HG03139 (cell line): ENCODE measurements around the gene CAMK2N1.

Experiments
- ATAC-seq: cut with Tn5 transposase; IDR thresholded peaks from one replicate; pipeline ENCODE4 v1.9.1; 2021; ENCODE audit not compliant: unreplicated experiment

The CAMK2N1 gene

DNA sequence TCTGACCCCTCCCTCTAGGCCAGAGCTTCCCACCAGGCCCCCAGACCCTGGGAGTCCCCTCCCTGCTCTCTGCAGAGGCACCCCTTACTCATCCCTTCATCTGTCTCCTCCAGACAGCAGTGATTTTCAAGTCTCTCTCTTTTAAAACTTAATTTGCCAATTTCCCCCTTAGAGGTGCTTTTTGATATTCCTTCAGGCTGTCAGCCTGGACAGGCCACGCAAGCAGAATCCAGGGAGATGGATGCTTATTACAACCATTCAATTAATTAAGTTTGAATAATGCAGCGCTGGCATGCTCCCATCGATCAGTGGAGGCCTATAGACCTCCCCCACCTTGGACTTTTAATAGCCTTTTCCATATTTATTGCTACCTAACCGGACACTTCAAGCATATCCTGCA is 6.2 kb downstream of the CAMK2N1 start:
- ATAC-seq = no peak

GRCh38 chr1:20478057-20478635 is 7.9 kb downstream of the CAMK2N1 start:
- no peak for ATAC-seq

DNA sequence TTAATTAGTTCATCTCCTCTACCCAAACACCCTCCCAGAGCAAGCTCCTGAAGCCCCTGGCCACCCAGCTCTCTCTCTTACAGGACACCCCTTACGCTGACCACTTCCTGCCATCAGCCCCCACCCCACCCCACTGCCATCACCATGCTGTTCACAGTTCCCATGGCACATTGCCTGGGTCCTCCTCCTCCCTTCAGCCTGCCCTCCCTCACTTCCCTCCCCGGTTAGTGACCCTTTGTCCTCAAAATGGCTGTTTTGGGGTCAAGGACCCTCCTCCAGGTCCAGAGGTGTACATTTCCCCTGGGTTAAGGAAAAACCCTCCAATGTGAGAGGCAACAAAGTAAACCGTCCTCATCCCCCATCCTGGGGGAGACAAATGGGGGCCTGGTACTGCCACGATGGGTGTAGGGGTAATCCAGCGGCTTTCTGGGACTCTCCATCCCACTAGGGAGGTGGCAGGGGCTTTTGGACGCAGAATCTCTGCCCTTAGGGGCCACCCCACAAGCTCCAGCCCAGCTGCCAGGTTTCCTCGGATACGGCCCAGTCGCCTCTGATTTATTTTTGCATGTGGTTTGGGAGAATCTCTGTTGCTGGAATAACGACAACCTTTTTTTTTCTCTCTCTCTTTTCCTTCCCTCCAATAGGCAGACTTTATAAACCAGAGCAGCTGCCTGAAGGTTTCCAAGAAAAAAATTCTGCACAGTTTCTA is 8.5 kb downstream of the CAMK2N1 start:
- ATAC-seq = no peak

GRCh38 chr1:20476265-20477038 is 9.6 kb downstream of the CAMK2N1 start:
- ATAC-seq = no peak

DNA sequence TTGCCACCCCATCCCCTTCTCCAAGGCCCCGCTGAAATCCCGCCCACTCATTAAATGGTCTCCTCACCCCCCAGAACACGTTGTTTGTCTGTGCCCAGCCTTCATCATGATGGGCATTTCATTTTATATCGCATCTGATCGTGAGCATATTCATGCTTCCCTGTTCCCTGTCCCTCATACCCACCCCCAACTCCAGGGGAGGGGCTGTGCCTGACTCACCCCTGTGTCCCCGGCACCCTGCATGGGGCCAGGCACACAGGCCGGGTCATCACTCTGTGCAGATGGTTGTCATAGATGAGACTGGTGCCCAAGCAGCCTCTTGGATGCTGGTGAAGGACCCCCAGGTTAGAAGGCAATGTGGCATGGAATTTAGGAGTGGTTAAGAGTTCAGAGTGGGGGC is 11.0 kb downstream of the CAMK2N1 start:
- ATAC-seq = no peak

DNA sequence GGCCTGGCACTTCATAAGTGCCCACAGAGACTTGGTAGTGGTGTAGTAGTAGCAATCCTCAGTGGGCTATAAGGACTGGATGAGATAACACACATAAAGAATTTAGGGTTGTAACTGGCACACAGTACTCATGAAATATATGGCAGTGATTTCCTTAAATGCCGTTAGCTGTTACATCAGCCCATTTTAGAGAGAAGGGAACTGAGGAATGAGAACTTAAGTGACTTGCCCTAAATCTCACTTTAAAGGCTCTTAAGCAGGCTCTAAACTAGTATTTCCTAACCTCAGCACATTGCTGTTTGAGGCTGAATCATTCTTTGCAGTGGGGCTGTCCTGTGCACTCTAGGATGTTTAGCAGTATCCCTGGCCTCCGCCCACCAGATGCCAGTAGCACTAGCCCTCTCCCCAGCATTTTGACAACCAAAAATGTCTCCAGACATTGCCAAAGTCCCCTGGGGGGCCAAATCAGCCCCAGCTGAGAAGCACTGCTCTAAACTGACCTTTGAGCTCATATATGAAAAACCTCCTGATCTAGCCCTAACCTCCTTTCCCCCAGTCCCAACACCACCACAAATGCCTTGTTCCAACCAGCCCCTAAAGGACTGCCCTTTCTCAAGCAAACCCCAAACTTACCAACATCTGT is 11.6 kb downstream of the CAMK2N1 start:
- no peak for ATAC-seq

GRCh38 chr1:20473894-20474293 is 12.1 kb downstream of the CAMK2N1 start:
- no peak for ATAC-seq

- ATAC-seq = no peak
Observed at GRCh38 chr1:20472860-20473711, 12.9 kb downstream of the CAMK2N1 start.

GRCh38 chr1:20472121-20472520 is 13.9 kb downstream of the CAMK2N1 start:
- ATAC-seq = no peak

DNA sequence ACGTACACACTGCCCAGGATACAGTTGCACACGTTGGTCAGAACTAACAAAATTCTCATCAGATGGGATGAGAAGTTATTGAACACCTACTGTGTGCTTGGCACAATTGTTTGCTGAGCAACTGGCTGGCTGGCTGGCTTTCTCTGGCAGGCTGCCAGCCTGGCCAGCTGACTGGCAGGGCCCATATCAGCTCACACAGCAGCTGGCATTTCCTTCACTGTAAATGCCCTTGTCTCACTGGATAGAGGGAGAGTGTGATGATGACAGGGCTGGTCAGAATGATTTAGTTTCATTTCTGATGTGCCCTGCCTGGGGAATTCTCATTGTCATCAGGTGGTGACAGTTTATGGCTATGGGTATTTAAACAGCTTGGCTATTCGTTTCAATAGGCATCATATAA is 15.8 kb downstream of the CAMK2N1 start:
- ATAC-seq = no peak

GRCh38 chr1:20469406-20470076 is 16.5 kb downstream of the CAMK2N1 start:
- no peak for ATAC-seq

- ATAC-seq = no peak
Observed at GRCh38 chr1:20466273-20466672, 19.7 kb downstream of the CAMK2N1 start.

- ATAC-seq = no peak
Observed at GRCh38 chr1:20465187-20465586, 20.8 kb downstream of the CAMK2N1 start.

DNA sequence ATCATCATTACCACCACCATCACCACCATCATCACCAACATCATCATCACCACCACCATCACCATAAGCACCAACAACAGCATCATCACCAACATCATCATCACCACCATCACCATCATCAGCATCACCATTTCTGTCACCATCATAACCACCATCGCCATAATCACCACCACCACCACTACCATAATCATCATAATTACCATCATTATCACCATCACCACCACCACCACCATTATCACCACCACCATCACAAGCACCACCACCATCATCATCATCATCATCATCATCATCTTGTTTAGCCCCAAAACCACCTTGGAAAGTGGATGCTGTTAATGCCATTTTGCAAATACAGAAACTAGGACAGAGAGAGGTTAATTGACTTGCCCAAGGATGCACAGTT is 22.5 kb downstream of the CAMK2N1 start:
- no peak for ATAC-seq

DNA sequence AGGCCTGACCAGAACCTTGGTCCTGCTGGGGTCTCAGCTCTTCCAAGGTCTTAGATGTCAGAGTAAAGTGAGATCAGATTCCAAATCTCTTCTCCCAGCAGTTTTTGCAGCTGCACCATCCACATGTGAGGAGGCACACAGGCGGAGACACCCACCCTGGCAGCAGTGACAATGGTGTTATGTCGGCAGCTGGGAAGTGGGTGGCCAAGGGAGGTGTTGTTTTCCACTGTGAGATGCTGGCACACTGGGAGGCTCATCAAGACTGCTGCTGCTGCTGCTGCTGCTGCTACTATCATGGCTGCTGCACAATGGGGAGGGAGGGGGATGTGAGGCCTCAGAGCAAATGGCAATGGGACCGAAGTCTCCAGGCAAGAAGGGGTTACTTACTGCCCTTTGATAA is 23.6 kb downstream of the CAMK2N1 start:
- ATAC-seq = no peak

GRCh38 chr1:20458717-20459116 is 27.3 kb downstream of the CAMK2N1 start:
- no peak for ATAC-seq

DNA sequence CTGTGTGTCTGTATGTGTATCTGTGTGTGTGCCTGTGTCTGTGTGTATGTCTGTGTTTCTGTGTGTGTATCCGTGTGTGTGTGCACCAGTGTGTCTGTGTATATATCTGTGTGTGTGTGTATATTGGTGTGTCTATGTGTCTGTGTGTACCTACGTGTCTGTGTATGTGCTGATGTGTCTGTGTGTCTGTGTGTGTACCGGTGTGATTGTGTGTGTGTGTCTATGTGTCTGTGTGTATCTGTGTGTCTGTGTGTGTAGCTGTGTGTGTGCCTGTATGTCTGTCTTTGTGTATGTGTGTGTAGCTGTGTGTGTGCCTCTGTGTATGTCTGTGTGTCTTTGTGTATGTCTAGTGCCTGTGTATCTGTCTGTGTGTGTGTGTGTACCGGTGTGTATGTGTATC is 32.0 kb downstream of the CAMK2N1 start:
- no peak for ATAC-seq

DNA sequence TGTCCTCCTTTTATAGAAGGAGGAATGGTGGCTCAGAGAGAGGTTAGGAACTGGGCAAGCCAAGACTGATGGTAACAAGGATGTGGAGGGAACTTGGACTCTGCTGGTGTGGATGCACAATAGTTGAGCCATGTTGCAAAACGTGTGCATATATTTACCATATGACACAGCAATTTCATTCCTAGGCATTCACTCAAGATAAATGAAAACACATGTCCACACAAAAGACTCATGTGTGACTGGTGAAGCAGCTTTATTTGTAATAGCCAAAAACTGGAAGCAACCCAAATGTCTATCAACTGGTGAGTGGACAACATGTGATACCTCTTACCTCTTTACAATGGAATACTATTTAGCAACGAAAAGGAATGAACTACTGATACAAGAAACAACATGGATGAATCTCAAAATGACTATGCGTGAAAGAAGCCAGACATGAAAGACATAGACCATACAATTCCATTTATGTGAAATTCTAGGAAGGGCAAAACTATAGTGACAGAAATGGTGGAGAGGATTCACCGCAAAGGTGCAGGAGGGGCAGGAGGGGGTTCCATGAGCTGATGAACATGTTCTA is 36.2 kb downstream of the CAMK2N1 start:
- no peak for ATAC-seq

- ATAC-seq = no peak
Observed at GRCh38 chr1:20448671-20449071, 37.3 kb downstream of the CAMK2N1 start.

- ATAC-seq = no peak
Observed at GRCh38 chr1:20447794-20448193, 38.2 kb downstream of the CAMK2N1 start.
